Vagina (tissue), 2 donors: ENCODE measurements around the gene DNM3.

Experiments used
- POLR2A ChIP-seq, 2 donors: fragments of 450-650 bp; IDR thresholded peaks; one replicate each; pipeline ENCODE4 v1.6.1; 2017; ENCODE audit warnings: antibody characterized with exemption in 2 of 2, mild to moderate bottlenecking in 2 of 2, moderate library complexity in 2 of 2
- POLR2AphosphoS5 ChIP-seq, 2 donors: sonication (generic); formaldehyde crosslinking; IDR thresholded peaks; one replicate each; pipeline ENCODE4 v1.9.0; 2017; ENCODE audit warnings: antibody characterized with exemption in 2 of 2, mild to moderate bottlenecking in 2 of 2, low read depth in 1 of 2; ENCODE audit not compliant: insufficient read depth in 1 of 2
- TF ChIP-seq, protein P1 (sequence below), 3 experiments: fragments of 450-650 bp in 2 of 3; fragments of 200-600 bp in 1 of 3; sonication (generic) in 1 of 3; IDR thresholded peaks; one replicate each; pipeline ENCODE4 v1.5.1; 2017 to 2019; ENCODE audit warnings: antibody characterized with exemption in 3 of 3, mild to moderate bottlenecking in 2 of 3, moderate library complexity in 2 of 3

DNA sequence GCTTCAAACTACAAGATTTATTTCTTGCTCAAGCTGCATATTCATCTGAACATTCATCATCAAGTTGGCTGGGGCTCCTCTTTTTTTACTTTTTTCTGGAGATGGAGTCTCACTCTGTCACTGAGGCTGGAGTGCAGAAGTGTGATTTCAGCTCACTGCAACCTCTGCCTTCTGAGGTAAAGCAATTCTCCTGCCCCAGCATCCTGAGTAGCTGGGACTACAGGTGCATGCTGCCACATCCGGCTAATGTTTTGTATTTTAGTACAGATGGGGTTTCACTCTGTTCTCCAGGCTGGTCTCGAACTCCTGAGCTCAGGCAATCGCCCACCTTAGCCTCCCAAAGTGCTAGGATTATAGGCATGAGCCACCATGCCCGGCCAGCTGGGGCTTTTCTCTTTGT, 490.9 kb downstream of the DNM3 start:
- TF ChIP-seq POLR2A (IDR thresholded peaks at IDR 0.05) (no peak), POLR2AphosphoS5 (IDR thresholded peaks at IDR 0.05; ENCODE audit: insufficient read depth in 1 of 2, low read depth in 1 of 2) (no peak)
- TF ChIP-seq, protein P1, sequence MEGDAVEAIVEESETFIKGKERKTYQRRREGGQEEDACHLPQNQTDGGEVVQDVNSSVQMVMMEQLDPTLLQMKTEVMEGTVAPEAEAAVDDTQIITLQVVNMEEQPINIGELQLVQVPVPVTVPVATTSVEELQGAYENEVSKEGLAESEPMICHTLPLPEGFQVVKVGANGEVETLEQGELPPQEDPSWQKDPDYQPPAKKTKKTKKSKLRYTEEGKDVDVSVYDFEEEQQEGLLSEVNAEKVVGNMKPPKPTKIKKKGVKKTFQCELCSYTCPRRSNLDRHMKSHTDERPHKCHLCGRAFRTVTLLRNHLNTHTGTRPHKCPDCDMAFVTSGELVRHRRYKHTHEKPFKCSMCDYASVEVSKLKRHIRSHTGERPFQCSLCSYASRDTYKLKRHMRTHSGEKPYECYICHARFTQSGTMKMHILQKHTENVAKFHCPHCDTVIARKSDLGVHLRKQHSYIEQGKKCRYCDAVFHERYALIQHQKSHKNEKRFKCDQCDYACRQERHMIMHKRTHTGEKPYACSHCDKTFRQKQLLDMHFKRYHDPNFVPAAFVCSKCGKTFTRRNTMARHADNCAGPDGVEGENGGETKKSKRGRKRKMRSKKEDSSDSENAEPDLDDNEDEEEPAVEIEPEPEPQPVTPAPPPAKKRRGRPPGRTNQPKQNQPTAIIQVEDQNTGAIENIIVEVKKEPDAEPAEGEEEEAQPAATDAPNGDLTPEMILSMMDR (IDR thresholded peaks at IDR 0.05) = no peak
